BJ (cell line): ENCODE measurements around the gene PRSS56. TPM values are rescaled to one million over a fixed set of nuclear protein-coding genes. Genes with fewer than 3 reads are reported as not detected.

Experiments
- CTCF ChIA-PET: fragments of 350-600 bp; formaldehyde crosslinking; extraction: SDS; loops from one replicate; lab custom pipeline; 2021; ENCODE audit warnings: antibody characterized with exemption, inconsistent platforms; lab: Yijun Ruan, JAX
- POLR2A ChIA-PET: fragments of 300-600 bp; sonication (Branson Sonifier 250); formaldehyde crosslinking; extraction: SDS; loops from one replicate; lab custom pipeline; 2021; ENCODE audit warnings: antibody characterized with exemption; lab: Charles Lee
- DNase-seq: peaks from one replicate; pipeline ENCODE4 v3.0.0-alpha.2; 2011; ENCODE audit warnings: low read depth
- H3K27me3 ChIP-seq: 2 replicates; pipeline ENCODE4 v1.6.0; 2011; ENCODE audit warnings: low read length; ENCODE audit not compliant: control insufficient read depth, insufficient read depth
- H3K36me3 ChIP-seq: 2 replicates; pipeline ENCODE4 v1.5.1; 2011; ENCODE audit warnings: low read length; ENCODE audit not compliant: control insufficient read depth, insufficient read depth
- H3K4me3 ChIP-seq: 2 replicates; pipeline ENCODE4 v1.5.1; 2011; ENCODE audit warnings: low read depth, mild to moderate bottlenecking, control low read depth, low read length
- CTCF ChIP-seq: IDR thresholded peaks from 2 replicates; pipeline ENCODE4 v1.5.1; 2011; ENCODE audit warnings: low read depth, mild to moderate bottlenecking, control low read depth, inconsistent platforms, low read length, moderate library complexity; ENCODE audit not compliant: insufficient read depth
- polyA plus RNA-seq: library from polyadenylated mRNA; depleted of rRNA; stranded (reverse); fragments of >200 nt; gene quantifications from 2 replicates; pipeline ENCODE4 v1.2.3, GENCODE V29; 2011

Gene PRSS56
- polyA plus RNA-seq, 1 experiment = not detected

- Histone ChIP-seq H3K27me3 (peaks cover 27% of the 10 kb centered on the region), H3K4me3 (no peak overlapping the region), H3K36me3 (no peaks in the 10 kb centered on the region)
- no peak for DNase-seq
- ChIA-PET CTCF (interaction anchor here (1.3 to 1.5 kb wide), 2 partner anchors 71 to 74 kb away, joined by 3 to 4 read pairs; no protein-coding TSS in a partner anchor), POLR2A (no interaction called here)
- TF ChIP-seq CTCF = no peak
These were observed 1.3 kb upstream of the PRSS56 start for GRCh38 chr2:232518844-232519243.

DNA sequence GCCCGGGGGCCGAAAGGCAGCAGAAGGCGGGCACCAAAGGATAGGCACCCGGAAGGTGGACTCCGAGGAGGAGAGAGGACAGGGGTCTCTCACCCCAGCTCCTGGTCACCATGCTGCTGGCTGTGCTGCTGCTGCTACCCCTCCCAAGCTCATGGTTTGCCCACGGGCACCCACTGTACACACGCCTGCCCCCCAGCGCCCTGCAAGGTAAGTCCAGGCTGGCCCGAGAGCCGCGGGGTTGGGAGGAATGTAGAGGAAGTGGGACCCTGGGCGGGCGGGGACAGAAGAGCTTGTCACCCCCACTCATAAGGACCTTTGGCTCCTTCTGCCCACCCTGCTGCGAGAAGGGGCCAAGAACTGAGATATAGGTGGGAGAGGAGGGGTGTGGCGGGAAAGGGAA, 301 bp downstream of the PRSS56 start:
- Histone ChIP-seq H3K36me3 (no peaks in the 10 kb centered on the region), H3K4me3 (no peak overlapping the region), H3K27me3 (peaks cover 33% of the 10 kb centered on the region)
- TF ChIP-seq CTCF = no peak
- DNase-seq = no peak
- POLR2A ChIA-PET = no interaction called here
- CTCF ChIA-PET = interaction anchor here (1.0 to 2.2 kb wide), 3 partner anchors 10 to 74 kb away, joined by 3 to 9 read pairs (median 9); no protein-coding TSS in a partner anchor

GRCh38 chr2:232521098-232521497, 910 bp downstream of the PRSS56 start:
- POLR2A ChIA-PET = no interaction called here
- DNase-seq = no peak
- Histone ChIP-seq H3K4me3 (no peak overlapping the region), H3K27me3 (peaks cover 35% of the 10 kb centered on the region), H3K36me3 (no peaks in the 10 kb centered on the region)
- CTCF ChIA-PET = interaction anchor here (1.0 to 4.1 kb wide), 7 partner anchors 11 to 360 kb away, joined by 3 to 29 read pairs (median 9); partner anchors contain the start of gene ALPI
- TF ChIP-seq CTCF = no peak

- peak; percentile 27; the same call in 1 of the 2 replicates for TF ChIP-seq CTCF
- Histone ChIP-seq H3K27me3 (peaks cover 35% of the 10 kb centered on the region), H3K4me3 (no peak overlapping the region), H3K36me3 (no peaks in the 10 kb centered on the region)
- DNase-seq = no peak
- CTCF ChIA-PET = interaction anchor here (0.6 to 4.1 kb wide), 18 partner anchors 10 to 676 kb away, joined by 3 to 29 read pairs (median 4); partner anchors contain the start of gene ALPI
- POLR2A ChIA-PET = no interaction called here
These were observed 1.9 kb downstream of the PRSS56 start for GRCh38 chr2:232521959-232522622.

DNA sequence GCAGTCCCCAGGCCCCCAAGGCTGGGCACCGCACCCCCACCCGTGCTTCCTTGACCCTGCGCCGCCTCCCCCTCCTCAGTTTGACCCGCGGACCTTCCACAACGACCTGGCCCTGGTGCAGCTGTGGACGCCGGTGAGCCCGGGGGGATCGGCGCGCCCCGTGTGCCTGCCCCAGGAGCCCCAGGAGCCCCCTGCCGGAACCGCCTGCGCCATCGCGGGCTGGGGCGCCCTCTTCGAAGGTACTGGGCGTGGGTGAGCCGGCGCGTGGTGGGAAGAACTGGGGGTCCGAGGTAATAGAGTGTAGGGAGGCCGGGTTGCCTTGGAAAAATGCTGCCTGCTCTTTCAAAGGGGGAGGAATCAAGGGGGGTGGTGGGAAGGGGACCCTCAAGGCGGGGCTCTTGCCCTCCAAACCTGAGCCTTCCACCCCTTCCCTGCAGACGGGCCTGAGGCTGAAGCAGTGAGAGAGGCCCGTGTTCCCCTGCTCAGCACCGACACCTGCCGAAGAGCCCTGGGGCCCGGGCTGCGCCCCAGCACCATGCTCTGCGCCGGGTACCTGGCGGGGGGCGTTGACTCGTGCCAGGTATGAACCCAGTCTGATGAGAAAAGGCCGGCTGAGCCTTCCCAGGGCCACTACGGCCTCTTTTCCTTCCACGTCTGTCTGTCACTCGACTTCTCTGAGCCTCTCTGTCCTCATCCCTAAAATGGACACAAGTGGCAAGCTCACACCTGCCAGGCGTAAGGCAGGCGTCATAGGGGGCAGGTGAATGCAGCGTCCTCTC, 2.6 kb downstream of the PRSS56 start:
- no peak for DNase-seq
- no peaks in the 10 kb centered on the region for H3K36me3 ChIP-seq
- ChIA-PET POLR2A (no interaction called here), CTCF (interaction anchor here (0.6 to 4.1 kb wide), 17 partner anchors 10 to 675 kb away, joined by 3 to 29 read pairs (median 5); partner anchors contain the start of genes EIF4E2 and TIGD1)
- peaks cover 36% of the 10 kb centered on the region for H3K27me3 ChIP-seq
- no peak overlapping the region for H3K4me3 ChIP-seq
- TF ChIP-seq CTCF = no peak
